ENCODE measurements around the gene NOTO.

The NOTO gene

DNA sequence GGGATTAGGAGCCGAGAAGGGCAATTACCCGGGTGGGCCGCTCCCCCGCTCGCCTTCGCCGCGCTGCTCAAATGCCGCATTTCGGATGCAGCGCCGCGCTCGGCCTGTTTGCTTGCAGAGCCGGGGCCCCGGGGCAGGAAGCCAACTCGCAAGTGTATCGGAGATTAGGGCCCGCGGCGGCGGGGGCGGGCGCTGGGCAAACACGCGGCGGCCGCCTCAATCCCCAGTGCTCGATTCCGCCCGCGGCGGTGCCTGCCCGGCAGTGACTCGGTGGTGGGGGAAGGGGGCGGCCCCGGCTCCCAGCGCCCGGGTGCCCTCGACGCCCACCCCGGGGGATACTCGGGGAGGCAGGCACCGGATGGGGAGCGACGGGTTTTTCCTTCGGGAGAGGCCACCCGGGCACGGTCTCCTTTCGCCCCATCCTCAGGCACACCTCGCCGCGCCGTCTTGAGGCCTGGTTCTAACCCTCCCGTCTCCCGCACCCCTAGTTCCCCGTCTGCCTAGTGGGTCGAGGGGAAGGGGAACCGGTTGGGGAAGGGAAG lies 26.6 kb upstream of the NOTO start:
- H3K9me2 ChIP-seq (replicated peaks; ENCODE audit: insufficient read depth, low read length) = no peaks in the 10 kb centered on the region
- no peaks in the 10 kb centered on the region for H3K9me3 ChIP-seq (replicated peaks; ENCODE audit: insufficient read depth, low read length)
- H3K9ac ChIP-seq (ENCODE audit: low read length) = peak overlapping the region; percentile 45; the same call in 1 of the 2 replicates
- H3K4me2 ChIP-seq (ENCODE audit: low read depth, low read length) = peak overlapping the region; percentile 84
- peak; percentile 70 for DNase-seq
- no peaks in the 10 kb centered on the region for H3F3A ChIP-seq (ENCODE audit: insufficient read depth, low read length)
- TF ChIP-seq, protein P1, sequence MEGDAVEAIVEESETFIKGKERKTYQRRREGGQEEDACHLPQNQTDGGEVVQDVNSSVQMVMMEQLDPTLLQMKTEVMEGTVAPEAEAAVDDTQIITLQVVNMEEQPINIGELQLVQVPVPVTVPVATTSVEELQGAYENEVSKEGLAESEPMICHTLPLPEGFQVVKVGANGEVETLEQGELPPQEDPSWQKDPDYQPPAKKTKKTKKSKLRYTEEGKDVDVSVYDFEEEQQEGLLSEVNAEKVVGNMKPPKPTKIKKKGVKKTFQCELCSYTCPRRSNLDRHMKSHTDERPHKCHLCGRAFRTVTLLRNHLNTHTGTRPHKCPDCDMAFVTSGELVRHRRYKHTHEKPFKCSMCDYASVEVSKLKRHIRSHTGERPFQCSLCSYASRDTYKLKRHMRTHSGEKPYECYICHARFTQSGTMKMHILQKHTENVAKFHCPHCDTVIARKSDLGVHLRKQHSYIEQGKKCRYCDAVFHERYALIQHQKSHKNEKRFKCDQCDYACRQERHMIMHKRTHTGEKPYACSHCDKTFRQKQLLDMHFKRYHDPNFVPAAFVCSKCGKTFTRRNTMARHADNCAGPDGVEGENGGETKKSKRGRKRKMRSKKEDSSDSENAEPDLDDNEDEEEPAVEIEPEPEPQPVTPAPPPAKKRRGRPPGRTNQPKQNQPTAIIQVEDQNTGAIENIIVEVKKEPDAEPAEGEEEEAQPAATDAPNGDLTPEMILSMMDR (IDR thresholded peaks at IDR 0.05; ENCODE audit: low read length) = no peak
- no peak for TF ChIP-seq EZH2 (optimal IDR thresholded peaks at IDR 0.05; ENCODE audit: low read depth, low read length)
- TF ChIP-seq EZH2phosphoT487 (IDR thresholded peaks at IDR 0.05; ENCODE audit: low read length) = no peak
- no peaks in the 10 kb centered on the region for H4K20me1 ChIP-seq (ENCODE audit: insufficient read depth, low read length)
- H3K4me1 ChIP-seq (ENCODE audit: low read length) = peaks cover 10% of the 10 kb centered on the region; the same call in 1 of the 2 replicates
- peaks cover 17% of the 10 kb centered on the region for H3K27me3 ChIP-seq (replicated peaks; ENCODE audit: insufficient read depth, low read length)
- peak overlapping the region; percentile 89 for H2AFZ ChIP-seq (ENCODE audit: low read length)
- peak overlapping the region; percentile 64 for H3K4me3 ChIP-seq (ENCODE audit: low read length)
- H3K36me3 ChIP-seq (replicated peaks; ENCODE audit: insufficient read depth, low read length) = no peaks in the 10 kb centered on the region
- no peak overlapping the region for H3K27ac ChIP-seq (ENCODE audit: low read length)
- no peaks in the 10 kb centered on the region for H3K79me2 ChIP-seq (ENCODE audit: low read length)

DNA sequence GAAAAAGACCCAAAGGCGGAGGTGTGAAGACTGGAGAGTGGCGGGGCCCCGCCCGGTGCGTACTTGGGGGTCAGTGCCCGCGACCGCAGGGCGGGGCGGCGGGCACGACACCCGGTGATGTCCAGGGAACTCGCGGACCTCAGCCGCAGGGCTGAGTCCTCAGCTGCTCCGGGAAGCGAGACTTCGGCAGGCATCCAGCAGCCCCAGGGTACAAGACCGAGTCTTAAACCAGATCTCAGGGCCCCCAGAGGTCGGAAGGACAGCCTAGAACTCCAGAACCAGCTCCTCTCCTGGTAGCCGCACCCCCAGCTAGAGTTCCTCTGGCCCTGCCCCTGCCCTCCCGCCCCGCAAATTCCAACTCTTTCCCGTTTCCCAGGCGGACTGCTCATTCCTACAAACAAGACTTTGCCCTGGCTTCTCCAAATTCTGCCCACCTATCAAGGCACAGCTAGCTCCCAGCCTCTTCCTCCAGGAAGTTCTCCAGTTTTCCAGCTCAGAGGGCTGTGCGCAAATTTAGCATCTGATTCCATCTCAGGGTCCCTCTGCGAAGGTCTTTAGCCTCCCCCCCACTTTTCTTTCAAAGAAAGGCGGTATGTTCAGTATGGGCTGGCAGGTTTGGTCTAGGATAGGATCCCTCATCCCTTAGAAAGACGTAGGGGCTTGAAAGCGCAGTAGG lies 26.0 kb upstream of the NOTO start:
- peak overlapping the region; percentile 45; the same call in 1 of the 2 replicates for H3K9ac ChIP-seq (ENCODE audit: low read length)
- no peaks in the 10 kb centered on the region for H3K79me2 ChIP-seq (ENCODE audit: low read length)
- peak overlapping the region; percentile 64 for H3K4me3 ChIP-seq (ENCODE audit: low read length)
- no peaks in the 10 kb centered on the region for H3F3A ChIP-seq (ENCODE audit: insufficient read depth, low read length)
- peak overlapping the region; percentile 89 for H2AFZ ChIP-seq (ENCODE audit: low read length)
- H3K27me3 ChIP-seq (replicated peaks; ENCODE audit: insufficient read depth, low read length) = peaks cover 17% of the 10 kb centered on the region
- no peak for TF ChIP-seq EZH2 (optimal IDR thresholded peaks at IDR 0.05; ENCODE audit: low read depth, low read length)
- TF ChIP-seq, protein P1 (IDR thresholded peaks at IDR 0.05; ENCODE audit: low read length) = 0 out of 2 replicates have a peak, but pooled peaks have one; percentile 11
- peaks cover 10% of the 10 kb centered on the region; the same call in 1 of the 2 replicates for H3K4me1 ChIP-seq (ENCODE audit: low read length)
- H3K4me2 ChIP-seq (ENCODE audit: low read depth, low read length) = peak overlapping the region; percentile 84
- H3K9me2 ChIP-seq (replicated peaks; ENCODE audit: insufficient read depth, low read length) = no peaks in the 10 kb centered on the region
- no peak overlapping the region for H3K27ac ChIP-seq (ENCODE audit: low read length)
- no peaks in the 10 kb centered on the region for H3K9me3 ChIP-seq (replicated peaks; ENCODE audit: insufficient read depth, low read length)
- H4K20me1 ChIP-seq (ENCODE audit: insufficient read depth, low read length) = no peaks in the 10 kb centered on the region
- DNase-seq = peak; percentile 53
- H3K36me3 ChIP-seq (replicated peaks; ENCODE audit: insufficient read depth, low read length) = no peaks in the 10 kb centered on the region

- Histone ChIP-seq H3K4me2 (ENCODE audit: low read depth, low read length) (peak overlapping the region; percentile 84), H3K27me3 (replicated peaks; ENCODE audit: insufficient read depth, low read length) (peaks cover 17% of the 10 kb centered on the region), H2AFZ (ENCODE audit: low read length) (peak overlapping the region; percentile 89), H3K9me3 (replicated peaks; ENCODE audit: insufficient read depth, low read length) (no peaks in the 10 kb centered on the region), H3K4me1 (ENCODE audit: low read length) (peaks cover 10% of the 10 kb centered on the region; the same call in 1 of the 2 replicates), H3K9ac (ENCODE audit: low read length) (peak overlapping the region; percentile 7; the same call in 1 of the 2 replicates), H4K20me1 (ENCODE audit: insufficient read depth, low read length) (no peaks in the 10 kb centered on the region), H3K79me2 (ENCODE audit: low read length) (no peaks in the 10 kb centered on the region), H3K36me3 (replicated peaks; ENCODE audit: insufficient read depth, low read length) (no peaks in the 10 kb centered on the region), H3F3A (ENCODE audit: insufficient read depth, low read length) (no peaks in the 10 kb centered on the region), H3K27ac (ENCODE audit: low read length) (no peak overlapping the region), H3K4me3 (ENCODE audit: low read length) (peak overlapping the region; percentile 64), H3K9me2 (replicated peaks; ENCODE audit: insufficient read depth, low read length) (no peaks in the 10 kb centered on the region)
- TF ChIP-seq EZH2phosphoT487 (IDR thresholded peaks at IDR 0.05; ENCODE audit: low read length) = no peak
- TF ChIP-seq, protein P1 (IDR thresholded peaks at IDR 0.05; ENCODE audit: low read length) = peak; percentile 99
- peak; percentile 76 for DNase-seq
Observed at GRCh38 chr2:73176881-73177644, 25.3 kb upstream of the NOTO start.

All from MM.1S (cell line).